Upper lobe of left lung (tissue), 4 donors: ENCODE results near the gene SOX8.
"Not testable (repeated sequence)": the region's sequence is repeated elsewhere in the genome, so short reads cannot be mapped to it uniquely, and the experiment has no call there.

Experiments
- POLR2A ChIP-seq, 4 donors: fragments of 450-650 bp; IDR thresholded peaks; one replicate each; pipeline ENCODE4 v1.5.1; 2016 to 2017; ENCODE audit warnings: antibody characterized with exemption in 4 of 4, mild to moderate bottlenecking in 2 of 4
- POLR2AphosphoS5 ChIP-seq, 2 donors: sonication (generic); formaldehyde crosslinking; IDR thresholded peaks; one replicate each; pipeline ENCODE4 v1.5.1; 2017; ENCODE audit warnings: antibody characterized with exemption in 2 of 2
- TF ChIP-seq, protein P1 (sequence below), 6 experiments: fragments of 450-650 bp in 4 of 6; fragments of 200-600 bp in 2 of 6; sonication (generic) in 2 of 6; IDR thresholded peaks; one replicate each; pipeline ENCODE4 v1.5.1; 2016 to 2019; ENCODE audit warnings: antibody characterized with exemption in 6 of 6

DNA sequence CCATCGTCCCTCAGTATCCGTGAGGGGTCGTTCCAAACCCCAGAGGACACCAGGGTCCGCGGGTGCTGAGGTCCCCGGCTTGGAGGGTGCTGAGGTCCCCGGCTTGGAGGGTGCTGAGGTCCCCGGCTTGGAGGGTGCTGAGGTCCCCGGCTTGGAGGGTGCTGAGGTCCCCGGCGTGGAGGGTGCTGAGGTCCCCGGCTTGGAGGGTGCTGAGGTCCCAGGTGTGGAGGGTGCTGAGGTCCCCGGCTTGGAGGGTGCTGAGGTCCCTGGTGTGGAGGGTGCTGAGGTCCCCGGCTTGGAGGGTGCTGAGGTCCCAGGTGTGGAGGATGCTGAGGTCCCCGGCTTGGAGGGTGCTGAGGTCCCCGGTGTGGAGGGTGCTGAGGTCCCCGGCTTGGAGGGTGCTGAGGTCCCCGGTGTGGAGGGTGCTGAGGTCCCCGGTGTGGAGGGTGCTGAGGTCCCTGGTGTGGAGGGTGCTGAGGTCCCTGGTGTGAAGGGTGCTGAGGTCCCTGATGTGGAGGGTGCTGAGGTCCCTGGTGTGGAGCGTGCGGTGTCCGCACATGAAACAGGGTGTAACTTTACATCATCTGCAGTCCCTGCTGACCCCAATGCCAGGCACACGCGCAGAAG is 43.7 kb downstream of the SOX8 start:
- TF ChIP-seq, protein P1, sequence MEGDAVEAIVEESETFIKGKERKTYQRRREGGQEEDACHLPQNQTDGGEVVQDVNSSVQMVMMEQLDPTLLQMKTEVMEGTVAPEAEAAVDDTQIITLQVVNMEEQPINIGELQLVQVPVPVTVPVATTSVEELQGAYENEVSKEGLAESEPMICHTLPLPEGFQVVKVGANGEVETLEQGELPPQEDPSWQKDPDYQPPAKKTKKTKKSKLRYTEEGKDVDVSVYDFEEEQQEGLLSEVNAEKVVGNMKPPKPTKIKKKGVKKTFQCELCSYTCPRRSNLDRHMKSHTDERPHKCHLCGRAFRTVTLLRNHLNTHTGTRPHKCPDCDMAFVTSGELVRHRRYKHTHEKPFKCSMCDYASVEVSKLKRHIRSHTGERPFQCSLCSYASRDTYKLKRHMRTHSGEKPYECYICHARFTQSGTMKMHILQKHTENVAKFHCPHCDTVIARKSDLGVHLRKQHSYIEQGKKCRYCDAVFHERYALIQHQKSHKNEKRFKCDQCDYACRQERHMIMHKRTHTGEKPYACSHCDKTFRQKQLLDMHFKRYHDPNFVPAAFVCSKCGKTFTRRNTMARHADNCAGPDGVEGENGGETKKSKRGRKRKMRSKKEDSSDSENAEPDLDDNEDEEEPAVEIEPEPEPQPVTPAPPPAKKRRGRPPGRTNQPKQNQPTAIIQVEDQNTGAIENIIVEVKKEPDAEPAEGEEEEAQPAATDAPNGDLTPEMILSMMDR (IDR thresholded peaks at IDR 0.05) = not testable (repeated sequence)
- TF ChIP-seq POLR2A, POLR2AphosphoS5 (IDR thresholded peaks at IDR 0.05): not testable (repeated sequence)
